HPDE6-E6E7 (cell line): ENCODE measurements around the gene SPEG.

Source experiments
- DNase-seq: peaks from one replicate; pipeline ENCODE4 v3.0.0; 2011; ENCODE audit warnings: missing footprints; ENCODE audit errors: extremely low spot score

Gene SPEG

GRCh38 chr2:219443016-219443696 lies 8.5 kb downstream of the SPEG start:
- no peak for DNase-seq

GRCh38 chr2:219443697-219444023 lies 9.0 kb downstream of the SPEG start:
- no peak for DNase-seq

- DNase-seq, result no peak
Observed at GRCh38 chr2:219444566-219445091, 10.0 kb downstream of the SPEG start.

- no peak for DNase-seq
Observed at GRCh38 chr2:219445220-219445640, 10.6 kb downstream of the SPEG start.

- DNase-seq, result no peak
Observed at GRCh38 chr2:219446101-219446504, 11.5 kb downstream of the SPEG start.

GRCh38 chr2:219446689-219447088 lies 12.0 kb downstream of the SPEG start:
- no peak for DNase-seq

- DNase-seq, result no peak
Observed at GRCh38 chr2:219447242-219448098, 12.8 kb downstream of the SPEG start.

GRCh38 chr2:219448099-219448775 lies 13.6 kb downstream of the SPEG start:
- DNase-seq, result no peak

GRCh38 chr2:219448776-219449341 lies 14.2 kb downstream of the SPEG start:
- DNase-seq, result no peak

GRCh38 chr2:219449609-219450008 lies 15.0 kb downstream of the SPEG start:
- DNase-seq, result no peak

- no peak for DNase-seq
Observed at GRCh38 chr2:219451661-219452360, 17.2 kb downstream of the SPEG start.

- DNase-seq, result peak; percentile 98
Observed at GRCh38 chr2:219452361-219453317, 18.0 kb downstream of the SPEG start.

- DNase-seq, result no peak
Observed at GRCh38 chr2:219453671-219454590, 19.3 kb downstream of the SPEG start.

- DNase-seq, result no peak
Observed at GRCh38 chr2:219455581-219455980, 20.9 kb downstream of the SPEG start.

- peak; percentile 63 for DNase-seq
Observed at GRCh38 chr2:219457784-219458369, 23.2 kb downstream of the SPEG start.

GRCh38 chr2:219458996-219459395 lies 24.4 kb downstream of the SPEG start:
- DNase-seq, result no peak

GRCh38 chr2:219459460-219460311 lies 25.0 kb downstream of the SPEG start:
- DNase-seq, result peak; percentile 63

- no peak for DNase-seq
Observed at GRCh38 chr2:219460424-219460926, 25.8 kb downstream of the SPEG start.
